Ascending aorta (tissue), 2 donors: Measurements from ENCODE around the gene VGLL3. TPM values are rescaled to one million over a fixed set of nuclear protein-coding genes. Genes with fewer than 3 reads are reported as not detected.
"Not testable (repeated sequence)": the region's sequence is repeated elsewhere in the genome, so short reads cannot be mapped to it uniquely, and the experiment has no call there.

Experiments used
- DNase-seq, 2 donors: peaks; one replicate each; pipeline ENCODE4 v3.0.0-alpha.2; 2019; ENCODE audit warnings: low spot score in 2 of 2
- H3K27ac ChIP-seq, 2 donors: fragments of 200-600 bp; sonication (generic); one replicate each; pipeline ENCODE4 v1.5.1; 2016 to 2017; ENCODE audit warnings: mild to moderate bottlenecking in 1 of 2
- H3K27me3 ChIP-seq: fragments of 200-600 bp; sonication (generic); one replicate; pipeline ENCODE4 v1.5.1; 2017
- H3K36me3 ChIP-seq, 2 donors: fragments of 200-600 bp; sonication (generic); one replicate each; pipeline ENCODE4 v1.5.1; 2016
- H3K4me1 ChIP-seq, 2 donors: fragments of 200-600 bp; sonication (generic); one replicate each; pipeline ENCODE4 v1.5.1; 2016 to 2017; ENCODE audit warnings: mild to moderate bottlenecking in 1 of 2
- H3K4me3 ChIP-seq, 2 donors: fragments of 200-600 bp; sonication (generic); one replicate each; pipeline ENCODE4 v1.5.1; 2016 to 2017; ENCODE audit warnings: mild to moderate bottlenecking in 1 of 2
- H3K9me3 ChIP-seq, 2 donors: fragments of 200-600 bp; sonication (generic); one replicate each; pipeline ENCODE4 v1.5.1; 2016
- intact Hi-C: fragments of 100-400 bp; cut with DNase I; formaldehyde crosslinking; loops from one replicate; pipeline ENCODE4 v1.15.1; 2023
- total RNA-seq: library from RNA; depleted of rRNA; stranded (reverse); fragments of >200 nt; gene quantifications from one replicate; pipeline ENCODE4 v1.1.0, GENCODE V29; 2016
- TF ChIP-seq, protein P1 (sequence below), 3 experiments: fragments of 200-600 bp in 2 of 3; fragments of 450-650 bp in 1 of 3; sonication (generic) in 2 of 3; IDR thresholded peaks; one replicate each; pipeline ENCODE4 v1.5.1; 2016 to 2019; ENCODE audit warnings: antibody characterized with exemption in 3 of 3, mild to moderate bottlenecking in 1 of 3, moderate library complexity in 1 of 3

VGLL3 gene
- total RNA-seq, 1 donor from 2014 or later: 138 TPM

DNA sequence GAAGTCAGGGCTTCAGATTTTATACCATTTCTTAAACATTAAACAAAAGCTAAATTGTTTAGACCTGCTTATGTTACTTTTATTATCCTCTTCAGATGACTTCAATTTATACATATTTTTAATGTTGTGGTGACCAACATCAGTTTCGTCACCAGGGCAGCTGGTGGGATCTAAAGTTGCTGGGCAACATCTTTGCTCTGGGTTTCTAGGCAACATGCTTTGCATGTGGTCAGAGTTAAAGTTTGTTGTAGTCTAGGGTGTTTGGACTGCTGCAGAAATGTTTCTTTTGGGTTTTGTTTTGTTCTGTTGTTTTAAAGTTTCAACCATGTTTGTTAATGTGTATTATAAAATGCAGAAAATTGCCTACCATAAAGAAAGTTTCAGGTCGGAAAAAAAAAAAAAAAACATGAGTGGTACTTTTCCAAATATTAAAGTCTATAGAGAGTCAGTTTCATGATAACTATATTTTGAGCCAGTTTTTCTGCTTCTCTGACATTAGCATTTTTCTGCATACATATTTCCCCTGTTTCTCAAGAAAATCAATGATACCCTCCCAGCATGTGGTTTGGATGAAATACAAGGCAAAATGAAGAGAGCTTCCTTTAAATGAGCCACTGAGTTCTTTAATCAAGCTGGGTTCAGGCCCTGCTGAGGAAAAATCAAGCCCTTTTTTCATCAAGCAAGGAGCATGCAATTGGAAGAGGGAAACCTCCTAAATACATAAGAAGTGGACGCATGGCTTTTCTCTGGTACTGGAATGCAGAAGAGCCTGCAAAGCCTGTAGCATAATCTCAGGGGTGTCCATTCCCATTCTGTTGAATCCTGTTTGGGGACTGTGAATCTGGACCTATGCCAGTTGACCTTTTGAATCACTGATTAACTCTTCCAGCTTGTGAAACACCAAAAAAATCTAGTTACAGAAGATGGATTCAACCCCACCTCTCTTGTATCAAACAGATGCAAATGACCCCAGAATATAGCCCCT lies 35.0 kb upstream of the VGLL3 start:
- intact Hi-C loops: no loop called here
- no peak overlapping the region for H3K4me3 ChIP-seq

GRCh38 chr3:87017370-87017769 lies 26.4 kb upstream of the VGLL3 start:
- H3K27me3 ChIP-seq, H3K36me3 ChIP-seq, H3K4me1 ChIP-seq, H3K9me3 ChIP-seq, intact Hi-C loops, H3K4me3 ChIP-seq, H3K27ac ChIP-seq, DNase-seq: not testable (repeated sequence)

More for the DNA sequence above, 35.0 kb upstream of the VGLL3 start:
- Histone ChIP-seq H3K27ac (no peak overlapping the region), H3K4me1 (no peaks in the 10 kb centered on the region), H3K36me3 (no peaks in the 10 kb centered on the region), H3K9me3 (no peaks in the 10 kb centered on the region), H3K27me3 (no peaks in the 10 kb centered on the region)
- DNase-seq: no peak
- TF ChIP-seq, protein P1, sequence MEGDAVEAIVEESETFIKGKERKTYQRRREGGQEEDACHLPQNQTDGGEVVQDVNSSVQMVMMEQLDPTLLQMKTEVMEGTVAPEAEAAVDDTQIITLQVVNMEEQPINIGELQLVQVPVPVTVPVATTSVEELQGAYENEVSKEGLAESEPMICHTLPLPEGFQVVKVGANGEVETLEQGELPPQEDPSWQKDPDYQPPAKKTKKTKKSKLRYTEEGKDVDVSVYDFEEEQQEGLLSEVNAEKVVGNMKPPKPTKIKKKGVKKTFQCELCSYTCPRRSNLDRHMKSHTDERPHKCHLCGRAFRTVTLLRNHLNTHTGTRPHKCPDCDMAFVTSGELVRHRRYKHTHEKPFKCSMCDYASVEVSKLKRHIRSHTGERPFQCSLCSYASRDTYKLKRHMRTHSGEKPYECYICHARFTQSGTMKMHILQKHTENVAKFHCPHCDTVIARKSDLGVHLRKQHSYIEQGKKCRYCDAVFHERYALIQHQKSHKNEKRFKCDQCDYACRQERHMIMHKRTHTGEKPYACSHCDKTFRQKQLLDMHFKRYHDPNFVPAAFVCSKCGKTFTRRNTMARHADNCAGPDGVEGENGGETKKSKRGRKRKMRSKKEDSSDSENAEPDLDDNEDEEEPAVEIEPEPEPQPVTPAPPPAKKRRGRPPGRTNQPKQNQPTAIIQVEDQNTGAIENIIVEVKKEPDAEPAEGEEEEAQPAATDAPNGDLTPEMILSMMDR (IDR thresholded peaks at IDR 0.05): no peak

DNA sequence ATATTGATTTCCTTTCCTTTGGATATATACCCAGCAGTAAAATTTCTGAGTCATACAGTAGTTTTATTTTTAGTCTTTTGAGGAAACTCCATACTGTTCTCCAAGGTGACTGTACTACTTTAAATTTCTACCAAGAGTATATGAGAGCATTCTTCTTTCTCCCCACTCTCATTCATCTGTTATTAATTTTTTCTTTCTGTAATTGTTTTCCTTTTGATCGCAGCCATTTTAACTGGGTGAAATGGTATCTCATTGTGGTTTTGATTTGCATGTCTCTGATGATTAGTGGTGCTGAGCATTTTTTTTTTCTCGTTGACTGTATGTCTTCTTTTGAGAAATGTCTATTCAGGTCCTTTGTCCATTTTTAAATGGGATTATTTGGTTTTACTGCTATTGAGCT lies 18.3 kb upstream of the VGLL3 start:
- H3K4me3 ChIP-seq: no peak overlapping the region
- no peaks in the 10 kb centered on the region for H3K27me3 ChIP-seq
- TF ChIP-seq, protein P1 (IDR thresholded peaks at IDR 0.05): no peak
- no peaks in the 10 kb centered on the region for H3K36me3 ChIP-seq
- no peak overlapping the region for H3K27ac ChIP-seq
- no peaks in the 10 kb centered on the region for H3K4me1 ChIP-seq
- DNase-seq: no peak
- H3K9me3 ChIP-seq: no peaks in the 10 kb centered on the region
- intact Hi-C loops: no loop called here

- no peak for DNase-seq
- Histone ChIP-seq H3K27ac (no peak overlapping the region), H3K4me1 (no peaks in the 10 kb centered on the region), H3K4me3 (no peak overlapping the region), H3K27me3 (no peaks in the 10 kb centered on the region), H3K9me3 (no peaks in the 10 kb centered on the region), H3K36me3 (no peaks in the 10 kb centered on the region)
- intact Hi-C loops: no loop called here
- TF ChIP-seq, protein P1 (IDR thresholded peaks at IDR 0.05): peak in 1 of 3 experiments; percentile 45
Measured at GRCh38 chr3:87006844-87007439, 16.0 kb upstream of the VGLL3 start.

DNA sequence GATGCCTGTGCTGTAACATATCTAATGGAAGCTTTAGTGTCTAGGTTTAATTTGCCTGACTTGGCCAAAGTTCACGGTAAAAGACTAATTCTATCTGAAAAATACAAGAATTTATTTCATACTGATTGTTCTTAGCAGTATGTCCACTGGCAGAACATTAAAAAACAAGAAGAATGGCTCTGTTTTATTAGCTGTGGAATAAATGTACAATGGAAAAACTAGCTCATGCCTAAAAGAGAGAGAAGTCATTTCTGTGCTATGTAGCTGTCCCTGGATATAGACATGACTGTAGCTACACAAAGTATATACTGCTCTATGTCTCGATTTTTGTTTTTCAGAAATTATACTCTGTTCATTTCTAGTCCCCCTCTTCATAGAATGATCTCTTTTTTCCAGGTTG lies 13.9 kb upstream of the VGLL3 start:
- DNase-seq: no peak
- no peaks in the 10 kb centered on the region for H3K4me1 ChIP-seq
- H3K27me3 ChIP-seq: no peaks in the 10 kb centered on the region
- TF ChIP-seq, protein P1 (IDR thresholded peaks at IDR 0.05): no peak
- H3K27ac ChIP-seq: no peak overlapping the region
- H3K36me3 ChIP-seq: no peaks in the 10 kb centered on the region
- intact Hi-C loops: no loop called here
- H3K9me3 ChIP-seq: no peaks in the 10 kb centered on the region
- no peak overlapping the region for H3K4me3 ChIP-seq

GRCh38 chr3:87002346-87002745 lies 11.4 kb upstream of the VGLL3 start:
- Histone ChIP-seq H3K36me3 (no peaks in the 10 kb centered on the region), H3K27ac (no peak overlapping the region), H3K4me1 (no peaks in the 10 kb centered on the region), H3K9me3 (no peaks in the 10 kb centered on the region), H3K4me3 (no peak overlapping the region), H3K27me3 (no peaks in the 10 kb centered on the region)
- no peak for DNase-seq
- intact Hi-C loops: no loop called here
- TF ChIP-seq, protein P1 (IDR thresholded peaks at IDR 0.05): no peak
